OCI-LY1 (cell line): ENCODE measurements around the gene DOCK3.

ENCODE experiments used
- H2AFZ ChIP-seq: fragments of 200-600 bp; sonication (generic), shearing (Covaris generic); 2 replicates; pipeline ENCODE4 v1.6.0; 2014; ENCODE audit warnings: antibody characterized with exemption, mild to moderate bottlenecking, low read length
- H3F3A ChIP-seq: fragments of 200-600 bp; sonication (generic), shearing (Covaris generic); 2 replicates; pipeline ENCODE4 v1.6.0; 2014; ENCODE audit warnings: mild to moderate bottlenecking, antibody characterized with exemption, low read length, moderate library complexity; ENCODE audit not compliant: insufficient read depth
- H3K27ac ChIP-seq: fragments of 200-600 bp; sonication (generic); 2 replicates; pipeline ENCODE4 v1.5.1; 2014; ENCODE audit warnings: low read length, mixed run types, mild to moderate bottlenecking, low read depth; ENCODE audit not compliant: poor library complexity, severe bottlenecking
- H3K27me3 ChIP-seq: fragments of 200-600 bp; sonication (generic); 2 replicates; pipeline ENCODE4 v1.6.0; 2014; ENCODE audit warnings: antibody characterized with exemption, mild to moderate bottlenecking, low read length, moderate library complexity; ENCODE audit not compliant: insufficient read depth
- H3K36me3 ChIP-seq: fragments of 200-600 bp; sonication (generic); 2 replicates; pipeline ENCODE4 v1.6.1; 2014; ENCODE audit warnings: mild to moderate bottlenecking, antibody characterized with exemption, low read length, moderate library complexity, mixed read lengths; ENCODE audit not compliant: insufficient read depth
- H3K4me1 ChIP-seq: fragments of 200-600 bp; sonication (generic); 2 replicates; pipeline ENCODE4 v1.5.1; 2014; ENCODE audit warnings: mild to moderate bottlenecking, low read length, moderate library complexity; ENCODE audit not compliant: insufficient read depth, severe bottlenecking
- H3K4me2 ChIP-seq: fragments of 200-600 bp; sonication (generic), shearing (Covaris generic); 2 replicates; pipeline ENCODE4 v1.6.1; 2014; ENCODE audit warnings: low read length
- H3K4me3 ChIP-seq: fragments of 200-600 bp; sonication (generic); 2 replicates; pipeline ENCODE4 v1.5.1; 2014; ENCODE audit warnings: low read length, low read depth, mild to moderate bottlenecking, mixed read lengths; ENCODE audit not compliant: poor library complexity, severe bottlenecking
- H3K79me2 ChIP-seq: fragments of 200-600 bp; shearing (Covaris generic); 2 replicates; pipeline ENCODE4 v1.6.1; 2016; ENCODE audit warnings: mixed run types, low read length, mixed read lengths; ENCODE audit not compliant: insufficient read depth
- H3K9ac ChIP-seq: fragments of 200-600 bp; sonication (generic), shearing (Covaris generic); 2 replicates; pipeline ENCODE4 v1.6.1; 2014; ENCODE audit warnings: mild to moderate bottlenecking, low read length, mixed read lengths
- H3K9me2 ChIP-seq: fragments of 200-600 bp; sonication (generic), shearing (Covaris generic); 2 replicates; pipeline ENCODE4 v1.6.1; 2014; ENCODE audit warnings: low read depth, mild to moderate bottlenecking, low read length, mixed read lengths
- H3K9me3 ChIP-seq: fragments of 200-600 bp; shearing (Covaris generic); 2 replicates; pipeline ENCODE4 v1.6.1; 2014; ENCODE audit warnings: low read length, mixed read lengths
- H4K20me1 ChIP-seq: fragments of 200-600 bp; sonication (generic), shearing (Covaris generic); 2 replicates; pipeline ENCODE4 v1.6.0; 2016; ENCODE audit warnings: mild to moderate bottlenecking, low read length; ENCODE audit not compliant: insufficient read depth
- EZH2 ChIP-seq: fragments of 200-600 bp; sonication (generic), shearing (Covaris generic); IDR thresholded peaks from 2 replicates; pipeline ENCODE4 v1.8.0; 2017; ENCODE audit warnings: borderline replicate concordance, mixed run types, mild to moderate bottlenecking, antibody characterized with exemption, low read length, moderate library complexity, mixed read lengths
- TF ChIP-seq, protein P1 (sequence below): fragments of 200-600 bp; sonication (generic), shearing (Covaris generic); IDR thresholded peaks from 2 replicates; pipeline ENCODE4 v1.5.1; 2017; ENCODE audit warnings: mild to moderate bottlenecking, antibody characterized with exemption, low read length, moderate library complexity, mixed read lengths

DOCK3 gene

GRCh38 chr3:50811893-50812292 is 137.2 kb downstream of the DOCK3 start:
- no peaks in the 10 kb centered on the region for H3K79me2 ChIP-seq
- H3K4me3 ChIP-seq, result no peak overlapping the region
- no peaks in the 10 kb centered on the region for H4K20me1 ChIP-seq
- TF ChIP-seq, protein P1, sequence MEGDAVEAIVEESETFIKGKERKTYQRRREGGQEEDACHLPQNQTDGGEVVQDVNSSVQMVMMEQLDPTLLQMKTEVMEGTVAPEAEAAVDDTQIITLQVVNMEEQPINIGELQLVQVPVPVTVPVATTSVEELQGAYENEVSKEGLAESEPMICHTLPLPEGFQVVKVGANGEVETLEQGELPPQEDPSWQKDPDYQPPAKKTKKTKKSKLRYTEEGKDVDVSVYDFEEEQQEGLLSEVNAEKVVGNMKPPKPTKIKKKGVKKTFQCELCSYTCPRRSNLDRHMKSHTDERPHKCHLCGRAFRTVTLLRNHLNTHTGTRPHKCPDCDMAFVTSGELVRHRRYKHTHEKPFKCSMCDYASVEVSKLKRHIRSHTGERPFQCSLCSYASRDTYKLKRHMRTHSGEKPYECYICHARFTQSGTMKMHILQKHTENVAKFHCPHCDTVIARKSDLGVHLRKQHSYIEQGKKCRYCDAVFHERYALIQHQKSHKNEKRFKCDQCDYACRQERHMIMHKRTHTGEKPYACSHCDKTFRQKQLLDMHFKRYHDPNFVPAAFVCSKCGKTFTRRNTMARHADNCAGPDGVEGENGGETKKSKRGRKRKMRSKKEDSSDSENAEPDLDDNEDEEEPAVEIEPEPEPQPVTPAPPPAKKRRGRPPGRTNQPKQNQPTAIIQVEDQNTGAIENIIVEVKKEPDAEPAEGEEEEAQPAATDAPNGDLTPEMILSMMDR, result no peak
- TF ChIP-seq EZH2, result no peak
- H3K36me3 ChIP-seq, result no peaks in the 10 kb centered on the region
- H3F3A ChIP-seq, result no peaks in the 10 kb centered on the region
- no peak overlapping the region for H3K27ac ChIP-seq
- H3K4me2 ChIP-seq, result no peak overlapping the region
- no peak overlapping the region for H3K9ac ChIP-seq
- no peaks in the 10 kb centered on the region for H3K27me3 ChIP-seq
- H3K4me1 ChIP-seq, result no peaks in the 10 kb centered on the region
- no peak overlapping the region for H2AFZ ChIP-seq
- no peaks in the 10 kb centered on the region for H3K9me3 ChIP-seq
- H3K9me2 ChIP-seq, result no peaks in the 10 kb centered on the region

GRCh38 chr3:50815844-50816243 is 141.1 kb downstream of the DOCK3 start:
- H3K4me1 ChIP-seq, result no peaks in the 10 kb centered on the region
- H3K4me2 ChIP-seq, result no peak overlapping the region
- no peaks in the 10 kb centered on the region for H3K9me2 ChIP-seq
- no peak overlapping the region for H3K27ac ChIP-seq
- no peak for TF ChIP-seq EZH2
- TF ChIP-seq, protein P1, result no peak
- no peaks in the 10 kb centered on the region for H3K36me3 ChIP-seq
- H2AFZ ChIP-seq, result no peak overlapping the region
- H3K9ac ChIP-seq, result no peak overlapping the region
- no peaks in the 10 kb centered on the region for H3F3A ChIP-seq
- H3K79me2 ChIP-seq, result no peaks in the 10 kb centered on the region
- no peaks in the 10 kb centered on the region for H3K27me3 ChIP-seq
- H3K9me3 ChIP-seq, result no peaks in the 10 kb centered on the region
- no peaks in the 10 kb centered on the region for H4K20me1 ChIP-seq
- H3K4me3 ChIP-seq, result no peak overlapping the region

GRCh38 chr3:50816894-50817293 is 142.2 kb downstream of the DOCK3 start:
- Histone ChIP-seq H3K4me2 (no peak overlapping the region), H3K9me2 (no peaks in the 10 kb centered on the region), H3K36me3 (no peaks in the 10 kb centered on the region), H3K4me3 (no peak overlapping the region), H3K9ac (no peak overlapping the region), H3K79me2 (no peaks in the 10 kb centered on the region), H2AFZ (no peak overlapping the region), H3K27ac (no peak overlapping the region), H3K9me3 (no peaks in the 10 kb centered on the region), H3K27me3 (no peaks in the 10 kb centered on the region), H3K4me1 (no peaks in the 10 kb centered on the region), H4K20me1 (no peaks in the 10 kb centered on the region), H3F3A (no peaks in the 10 kb centered on the region)
- TF ChIP-seq EZH2, result no peak
- TF ChIP-seq, protein P1, result no peak
